ENCODE results near the gene LSR. TPM values are rescaled to one million over a fixed set of nuclear protein-coding genes. Genes with fewer than 3 reads are reported as not detected.

Gene LSR
- total RNA-seq, 1 donor from 2014 or later: 32.9 TPM

GRCh38 chr19:35287713-35288112, 38.9 kb downstream of the LSR start:
- Histone ChIP-seq H3K27ac (no peak overlapping the region), H3K27me3 (no peaks in the 10 kb centered on the region), H3K9me3 (no peaks in the 10 kb centered on the region), H3K4me3 (no peak overlapping the region), H3K36me3 (no peaks in the 10 kb centered on the region), H3K4me1 (no peaks in the 10 kb centered on the region)
- TF ChIP-seq POLR2A (IDR thresholded peaks at IDR 0.05) (no peak), POLR2AphosphoS5 (IDR thresholded peaks at IDR 0.05; ENCODE audit: insufficient read depth in 1 of 2, low read depth in 1 of 2) (no peak)
- TF ChIP-seq, protein P1, sequence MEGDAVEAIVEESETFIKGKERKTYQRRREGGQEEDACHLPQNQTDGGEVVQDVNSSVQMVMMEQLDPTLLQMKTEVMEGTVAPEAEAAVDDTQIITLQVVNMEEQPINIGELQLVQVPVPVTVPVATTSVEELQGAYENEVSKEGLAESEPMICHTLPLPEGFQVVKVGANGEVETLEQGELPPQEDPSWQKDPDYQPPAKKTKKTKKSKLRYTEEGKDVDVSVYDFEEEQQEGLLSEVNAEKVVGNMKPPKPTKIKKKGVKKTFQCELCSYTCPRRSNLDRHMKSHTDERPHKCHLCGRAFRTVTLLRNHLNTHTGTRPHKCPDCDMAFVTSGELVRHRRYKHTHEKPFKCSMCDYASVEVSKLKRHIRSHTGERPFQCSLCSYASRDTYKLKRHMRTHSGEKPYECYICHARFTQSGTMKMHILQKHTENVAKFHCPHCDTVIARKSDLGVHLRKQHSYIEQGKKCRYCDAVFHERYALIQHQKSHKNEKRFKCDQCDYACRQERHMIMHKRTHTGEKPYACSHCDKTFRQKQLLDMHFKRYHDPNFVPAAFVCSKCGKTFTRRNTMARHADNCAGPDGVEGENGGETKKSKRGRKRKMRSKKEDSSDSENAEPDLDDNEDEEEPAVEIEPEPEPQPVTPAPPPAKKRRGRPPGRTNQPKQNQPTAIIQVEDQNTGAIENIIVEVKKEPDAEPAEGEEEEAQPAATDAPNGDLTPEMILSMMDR (IDR thresholded peaks at IDR 0.05): no peak
- DNase-seq (ENCODE audit: extremely low spot score in 2 of 2): no peak
- intact Hi-C loops (cut with DNase I): no loop called here

DNA sequence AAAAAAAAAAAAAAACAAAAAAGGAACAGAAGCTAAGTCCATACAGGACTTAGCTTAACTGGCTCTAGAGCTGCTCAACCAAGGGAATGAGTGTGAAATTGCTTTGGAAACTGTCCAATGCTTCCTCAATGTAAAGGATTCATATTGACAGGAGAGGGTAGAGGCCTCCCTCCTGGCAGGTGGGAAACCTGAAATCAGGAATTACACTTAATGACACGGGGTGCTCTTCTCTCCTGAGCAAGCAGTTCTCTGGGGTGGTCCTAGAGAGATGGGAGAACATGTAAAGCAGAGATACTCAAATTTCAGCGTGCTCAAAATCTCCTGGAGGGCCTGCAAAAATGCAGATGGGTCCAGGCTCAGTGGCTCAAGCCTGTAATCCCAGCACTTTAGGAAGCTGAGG, 39.5 kb downstream of the LSR start:
- no peak for DNase-seq (ENCODE audit: extremely low spot score in 2 of 2)
- no peaks in the 10 kb centered on the region for H3K4me1 ChIP-seq
- no peaks in the 10 kb centered on the region for H3K9me3 ChIP-seq
- H3K27ac ChIP-seq: no peak overlapping the region
- no peak overlapping the region for H3K4me3 ChIP-seq
- no peaks in the 10 kb centered on the region for H3K36me3 ChIP-seq
- no peaks in the 10 kb centered on the region for H3K27me3 ChIP-seq
- intact Hi-C loops (cut with DNase I): no loop called here
- no peak for TF ChIP-seq POLR2A (IDR thresholded peaks at IDR 0.05)
- no peak for TF ChIP-seq POLR2AphosphoS5 (IDR thresholded peaks at IDR 0.05; ENCODE audit: insufficient read depth in 1 of 2, low read depth in 1 of 2)
- TF ChIP-seq, protein P1 (IDR thresholded peaks at IDR 0.05): no peak

GRCh38 chr19:35288906-35289305, 40.1 kb downstream of the LSR start:
- H3K9me3 ChIP-seq: no peaks in the 10 kb centered on the region
- no peak overlapping the region for H3K4me3 ChIP-seq
- H3K4me1 ChIP-seq: no peaks in the 10 kb centered on the region
- H3K27me3 ChIP-seq: no peaks in the 10 kb centered on the region
- TF ChIP-seq POLR2A (IDR thresholded peaks at IDR 0.05) (no peak), POLR2AphosphoS5 (IDR thresholded peaks at IDR 0.05; ENCODE audit: insufficient read depth in 1 of 2, low read depth in 1 of 2) (no peak)
- TF ChIP-seq, protein P1 (IDR thresholded peaks at IDR 0.05): no peak
- H3K27ac ChIP-seq: no peak overlapping the region
- intact Hi-C loops (cut with DNase I): no loop called here
- no peak for DNase-seq (ENCODE audit: extremely low spot score in 2 of 2)
- no peaks in the 10 kb centered on the region for H3K36me3 ChIP-seq

DNA sequence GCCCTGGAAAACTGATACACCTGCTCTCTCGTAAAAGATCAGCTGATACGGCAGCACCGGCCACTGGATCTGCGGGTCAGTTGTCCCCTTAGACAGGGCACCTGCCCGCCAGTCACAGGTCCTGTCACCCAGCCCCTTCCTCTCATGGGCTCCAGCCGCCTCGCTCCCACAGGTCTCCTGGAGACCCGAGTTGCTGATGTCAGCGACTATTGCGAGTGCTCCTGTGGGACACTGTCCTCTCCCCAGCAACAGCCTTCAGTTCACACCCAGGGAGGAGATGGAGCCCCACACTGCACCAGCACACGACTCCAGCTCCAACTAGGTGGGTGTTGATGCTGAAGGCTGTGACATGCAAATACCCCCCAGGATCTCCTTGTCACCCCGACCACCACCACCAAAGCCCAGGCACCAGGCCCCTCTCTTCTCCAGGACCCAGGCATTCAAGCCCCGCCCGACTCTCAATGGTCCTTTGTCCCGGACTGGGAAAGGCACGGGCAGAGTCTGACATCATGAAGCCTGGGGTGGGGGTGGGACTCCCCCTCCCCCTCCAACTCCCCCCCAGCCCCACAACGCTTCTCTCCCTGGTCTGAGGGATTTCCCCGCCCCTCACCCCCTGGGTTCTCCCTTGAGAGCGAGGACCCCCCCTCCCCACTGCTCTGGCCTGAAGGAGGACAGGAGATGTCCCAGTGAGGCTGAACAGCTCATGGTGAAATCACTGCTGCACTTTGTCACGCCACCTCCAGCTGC, 41.8 kb downstream of the LSR start:
- no peak overlapping the region for H3K4me3 ChIP-seq
- H3K27ac ChIP-seq: no peak overlapping the region
- H3K36me3 ChIP-seq: no peaks in the 10 kb centered on the region
- no peaks in the 10 kb centered on the region for H3K9me3 ChIP-seq
- DNase-seq (ENCODE audit: extremely low spot score in 2 of 2): no peak
- no peak for TF ChIP-seq POLR2AphosphoS5 (IDR thresholded peaks at IDR 0.05; ENCODE audit: insufficient read depth in 1 of 2, low read depth in 1 of 2)
- TF ChIP-seq POLR2A (IDR thresholded peaks at IDR 0.05): no peak
- TF ChIP-seq, protein P1 (IDR thresholded peaks at IDR 0.05): no peak
- no peaks in the 10 kb centered on the region for H3K4me1 ChIP-seq
- no peaks in the 10 kb centered on the region for H3K27me3 ChIP-seq
- intact Hi-C loops (cut with DNase I): no loop called here

GRCh38 chr19:35291259-35291658, 42.5 kb downstream of the LSR start:
- no peak overlapping the region for H3K4me3 ChIP-seq
- no peak for DNase-seq (ENCODE audit: extremely low spot score in 2 of 2)
- intact Hi-C loops (cut with DNase I): no loop called here

More at GRCh38 chr19:35291259-35291658, 42.5 kb downstream of the LSR start:
- TF ChIP-seq POLR2AphosphoS5 (IDR thresholded peaks at IDR 0.05; ENCODE audit: insufficient read depth in 1 of 2, low read depth in 1 of 2) (no peak), POLR2A (IDR thresholded peaks at IDR 0.05) (no peak)
- TF ChIP-seq, protein P1 (IDR thresholded peaks at IDR 0.05): no peak
- Histone ChIP-seq H3K4me1 (no peaks in the 10 kb centered on the region), H3K9me3 (no peaks in the 10 kb centered on the region), H3K27ac (no peak overlapping the region), H3K27me3 (no peaks in the 10 kb centered on the region), H3K36me3 (no peaks in the 10 kb centered on the region)
